Activated CD8-positive, alpha-beta memory T cell treated with anti-CD3 and anti-CD28 coated beads for 24 hours (primary cell): ENCODE results near the gene CCT2.

Experiments
- DNase-seq: peaks from one replicate; pipeline ENCODE4 v3.0.0-alpha.2; 2020

The CCT2 gene

GRCh38 chr12:69585189-69586062, at the start of gene CCT2:
Gene CCT2 (plus strand): TSS chr12:69585459. CDS start chr12:69585522, 63 bp downstream.
- DNase-seq = peak; percentile 96

GRCh38 chr12:69540987-69541386, 44.3 kb upstream of the CCT2 start:
- DNase-seq = no peak

- no peak for DNase-seq
Measured at GRCh38 chr12:69544087-69544486, 41.2 kb upstream of the CCT2 start.

- DNase-seq = no peak
Measured at GRCh38 chr12:69545081-69545480, 40.2 kb upstream of the CCT2 start.

- DNase-seq = no peak
Measured at GRCh38 chr12:69546693-69547438, 38.4 kb upstream of the CCT2 start.

- DNase-seq = no peak
Measured at GRCh38 chr12:69548687-69549086, 36.6 kb upstream of the CCT2 start.

GRCh38 chr12:69550569-69551350, 34.5 kb upstream of the CCT2 start:
- no peak for DNase-seq

GRCh38 chr12:69553628-69554248, 31.5 kb upstream of the CCT2 start:
- DNase-seq = no peak

GRCh38 chr12:69555461-69555860, 29.8 kb upstream of the CCT2 start:
- DNase-seq = no peak

GRCh38 chr12:69556383-69556782, 28.9 kb upstream of the CCT2 start:
- no peak for DNase-seq

- DNase-seq = no peak
Measured at GRCh38 chr12:69563166-69563762, 22.0 kb upstream of the CCT2 start.

GRCh38 chr12:69566603-69567002, 18.7 kb upstream of the CCT2 start:
- DNase-seq = no peak

GRCh38 chr12:69569236-69569635, 16.0 kb upstream of the CCT2 start:
- DNase-seq = no peak

- DNase-seq = no peak
Measured at GRCh38 chr12:69570000-69570516, 15.2 kb upstream of the CCT2 start.

GRCh38 chr12:69570545-69571399, 14.5 kb upstream of the CCT2 start:
- peak; percentile 66 for DNase-seq

GRCh38 chr12:69575346-69575745, 9.9 kb upstream of the CCT2 start:
- DNase-seq = no peak

GRCh38 chr12:69578283-69578682, 7.0 kb upstream of the CCT2 start:
- no peak for DNase-seq

GRCh38 chr12:69579029-69579428, 6.2 kb upstream of the CCT2 start:
- no peak for DNase-seq

GRCh38 chr12:69580074-69580473, 5.2 kb upstream of the CCT2 start:
- no peak for DNase-seq

GRCh38 chr12:69583203-69583602, 2.1 kb upstream of the CCT2 start:
- no peak for DNase-seq

GRCh38 chr12:69588527-69588926, 3.3 kb downstream of the CCT2 start:
- DNase-seq = no peak
